ENCODE measurements around the gene CPEB3. TPM values are rescaled to one million over a fixed set of nuclear protein-coding genes. Genes with fewer than 3 reads are reported as not detected.

CPEB3 gene
- total and polyA plus RNA-seq, 9 of the 15 experiments (the other 6 are each of a cell fraction or from before 2014, with no cell fraction given), result 0.15 to 1.2 (median 0.51) TPM

- H3K27ac ChIP-seq (ENCODE audit: extremely low read depth, low read depth, low read length), result no peak overlapping the region
- H3K4me3 ChIP-seq, result no peak overlapping the region
- H2AFZ ChIP-seq (ENCODE audit: low read depth, low read length), result no peak overlapping the region
- no peaks in the 10 kb centered on the region for H3K36me3 ChIP-seq (ENCODE audit: control insufficient read depth, insufficient read depth, low read length)
- no peaks in the 10 kb centered on the region for H3K9me3 ChIP-seq (replicated peaks; ENCODE audit: control insufficient read depth, insufficient read depth, low read depth, low read length)
- no peaks in the 10 kb centered on the region for H3K4me1 ChIP-seq (replicated peaks in 1 of 2; ENCODE audit: control insufficient read depth in 2 of 2, insufficient read depth in 2 of 2, low read length in 2 of 2)
- no peak for DNase-seq (ENCODE audit: extremely low read depth in 1 of 4, low spot score in 3 of 4)
- ChIA-PET POLR2A (no interaction called here), CTCF (ENCODE audit: low intra/inter-chr PET ratio) (no interaction called here)
- 100% methylated on average over 2 of the region's 37 CpGs for WGBS (ENCODE audit: insufficient coverage, low coverage, missing lambda C conversion rate)
- no peaks in the 10 kb centered on the region for H4K20me1 ChIP-seq (replicated peaks; ENCODE audit: control insufficient read depth, insufficient read depth, low read length)
- intact Hi-C loops (cut with micrococcal nuclease), result no loop called here
- no peak overlapping the region for H3K9ac ChIP-seq (ENCODE audit: insufficient read depth in 1 of 2, low read depth in 2 of 2, low read length in 2 of 2)
- no peaks in the 10 kb centered on the region for H3K79me2 ChIP-seq (ENCODE audit: control insufficient read depth, insufficient read depth, low read length)
- no peaks in the 10 kb centered on the region for H3K9me1 ChIP-seq (ENCODE audit: control insufficient read depth, insufficient read depth, low read length)
- H3K4me2 ChIP-seq (ENCODE audit: insufficient read depth, low read length), result no peak overlapping the region
- FAIRE-seq, result no peak
- no peaks in the 10 kb centered on the region for H3K27me3 ChIP-seq (ENCODE audit: control insufficient read depth in 2 of 2, insufficient read depth in 2 of 2, low read length in 2 of 2)
- BruUV-seq (replicated peaks), result no TSS peak
- in situ Hi-C loops (cut with MboI), result no loop called here
- TF ChIP-seq MECOM (CRISPR knock-in tag; IDR thresholded peaks at IDR 0.05), result no peak
- TF ChIP-seq ZBTB1 (CRISPR knock-in tag; IDR thresholded peaks at IDR 0.05; ENCODE audit: borderline replicate concordance, low read depth), result no peak
- no peak for TF ChIP-seq CBFA2T2 (conservative IDR thresholded peaks at IDR 0.05)
- TF ChIP-seq SMAD2 (IDR thresholded peaks at IDR 0.05; ENCODE audit: low read depth, low read length), result no peak
- TF ChIP-seq RBM22 (IDR thresholded peaks at IDR 0.05; ENCODE audit: low read depth, low read length, poor library complexity, severe bottlenecking), result peak; percentile 67
- no peak for TF ChIP-seq NFE2L1 (tag; IDR thresholded peaks at IDR 0.05; ENCODE audit: borderline replicate concordance, low read depth)
- 0 out of 2 replicates have a peak, but pooled peaks have one; percentile 36 for TF ChIP-seq POLR2G (IDR thresholded peaks at IDR 0.05; ENCODE audit: low read depth, low read length)
- TF ChIP-seq SIRT6 (IDR thresholded peaks at IDR 0.05; ENCODE audit: low read depth, low read length), result no peak
- no peak for TF ChIP-seq MLX (CRISPR knock-in tag; conservative IDR thresholded peaks at IDR 0.05)
- no peak for TF ChIP-seq SIX5 (IDR thresholded peaks at IDR 0.05; ENCODE audit: borderline replicate concordance in 1 of 2, insufficient read depth in 1 of 2, low read depth in 1 of 2, low read length in 2 of 2)
- TF ChIP-seq PML (IDR thresholded peaks at IDR 0.05; ENCODE audit: low read length), result no peak
- ATAC-seq, result no peak
Observed at GRCh38 chr10:92045641-92046106, 245.2 kb downstream of the CPEB3 start.

All from K562 (cell line).